OCI-M2 (cell line): Measurements from ENCODE around the gene DOK6.

ENCODE experiments used
- DNase-seq: peaks from one replicate; lab custom pipeline; 2025; ENCODE audit not compliant: unreplicated experiment; lab: John Stamatoyannopoulos, UW

Gene DOK6

GRCh38 chr18:69432847-69433246, 32.2 kb downstream of the DOK6 start:
- no peak for DNase-seq

GRCh38 chr18:69435000-69435399, 34.3 kb downstream of the DOK6 start:
- DNase-seq = no peak

GRCh38 chr18:69444221-69444620, 43.5 kb downstream of the DOK6 start:
- no peak for DNase-seq

- no peak for DNase-seq
Measured at GRCh38 chr18:69447886-69448285, 47.2 kb downstream of the DOK6 start.

- DNase-seq = no peak
Measured at GRCh38 chr18:69455125-69455524, 54.4 kb downstream of the DOK6 start.

DNA sequence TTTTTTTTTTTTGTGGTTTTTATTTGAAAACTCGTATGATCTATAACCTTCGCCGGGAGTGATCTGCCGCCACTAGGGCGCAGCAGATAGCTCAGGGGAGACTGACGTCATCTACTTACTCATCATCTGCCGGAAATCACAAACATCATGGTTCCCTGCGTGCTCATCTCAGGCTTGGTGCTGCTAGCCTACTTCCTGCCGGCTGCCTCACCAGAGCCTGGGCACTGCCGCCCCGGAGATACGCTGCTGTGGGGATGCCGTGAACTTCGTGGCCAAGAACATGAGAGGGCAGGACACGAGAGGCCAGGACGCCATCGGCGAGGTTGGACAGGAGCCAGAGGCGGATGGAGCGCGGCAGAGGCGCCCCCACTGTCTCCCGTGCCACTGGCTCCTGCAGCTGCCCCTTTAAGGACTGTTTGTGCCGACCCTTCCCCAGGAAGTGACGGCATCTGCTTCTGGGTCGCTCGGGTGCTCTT, 68.8 kb downstream of the DOK6 start:
- no peak for DNase-seq

- no peak for DNase-seq
Measured at GRCh38 chr18:69480460-69480859, 79.8 kb downstream of the DOK6 start.

DNA sequence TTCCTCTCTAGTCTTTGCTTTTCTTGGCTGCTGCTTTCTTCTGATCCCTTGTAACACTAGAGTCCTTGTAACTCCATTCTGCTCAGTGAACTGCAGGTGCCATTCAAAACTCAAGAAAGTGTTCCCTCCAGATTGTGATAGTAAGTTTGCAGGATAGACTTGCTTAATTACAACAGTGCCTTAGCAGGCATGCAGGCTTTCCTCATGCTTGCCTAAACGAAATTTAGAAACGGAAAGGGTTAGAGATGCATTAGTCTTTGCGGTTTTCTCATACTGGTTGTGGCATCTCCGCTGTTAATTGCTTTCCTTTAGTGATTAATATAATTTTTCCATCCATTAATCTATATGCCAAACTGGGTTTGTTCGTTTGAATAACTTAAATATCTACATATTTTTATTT, 82.9 kb downstream of the DOK6 start:
- no peak for DNase-seq

GRCh38 chr18:69484699-69485396, 84.2 kb downstream of the DOK6 start:
- DNase-seq = no peak

DNA sequence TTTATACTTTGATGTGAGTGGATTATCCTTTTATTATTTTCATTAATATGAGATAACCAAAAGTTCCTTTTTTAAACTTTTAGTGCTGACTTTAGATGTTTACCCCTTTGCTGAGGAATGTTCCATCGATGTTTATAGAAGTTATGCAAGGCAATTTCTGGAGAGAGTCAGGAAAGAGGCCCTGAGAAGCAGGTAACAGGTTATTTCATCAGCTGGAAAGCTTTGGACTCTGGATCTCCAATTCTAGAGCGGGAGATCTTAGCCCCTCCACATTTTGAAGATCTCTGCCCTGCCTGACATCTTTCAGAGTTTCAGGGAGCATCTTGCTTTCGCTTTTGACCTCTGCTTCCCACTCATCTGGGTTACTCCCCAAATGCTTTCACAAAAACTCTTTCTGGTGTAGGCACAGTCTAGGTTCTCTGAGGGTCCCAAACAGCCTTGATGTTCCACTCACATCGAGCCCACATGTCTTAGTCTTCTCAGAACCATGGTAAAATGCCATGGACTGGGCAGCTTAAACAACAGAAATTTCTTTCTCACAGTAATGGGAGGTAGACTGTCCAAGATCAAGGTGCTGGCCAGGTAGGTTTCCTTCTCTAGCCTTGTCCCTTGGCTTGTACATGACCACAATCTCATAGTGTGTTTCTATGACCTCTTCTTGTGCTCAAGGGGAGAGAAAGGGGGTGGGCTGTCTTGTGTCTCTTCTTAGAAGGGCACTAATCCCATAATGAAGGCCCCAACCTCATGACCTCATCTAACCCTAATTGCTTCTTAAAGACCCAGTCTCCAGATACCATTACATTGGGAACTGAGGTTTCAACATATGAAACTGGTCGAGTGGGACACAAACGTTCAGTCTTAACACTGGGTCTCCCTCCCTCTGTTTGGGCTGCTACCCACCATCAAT, 87.1 kb downstream of the DOK6 start:
- DNase-seq = no peak

DNA sequence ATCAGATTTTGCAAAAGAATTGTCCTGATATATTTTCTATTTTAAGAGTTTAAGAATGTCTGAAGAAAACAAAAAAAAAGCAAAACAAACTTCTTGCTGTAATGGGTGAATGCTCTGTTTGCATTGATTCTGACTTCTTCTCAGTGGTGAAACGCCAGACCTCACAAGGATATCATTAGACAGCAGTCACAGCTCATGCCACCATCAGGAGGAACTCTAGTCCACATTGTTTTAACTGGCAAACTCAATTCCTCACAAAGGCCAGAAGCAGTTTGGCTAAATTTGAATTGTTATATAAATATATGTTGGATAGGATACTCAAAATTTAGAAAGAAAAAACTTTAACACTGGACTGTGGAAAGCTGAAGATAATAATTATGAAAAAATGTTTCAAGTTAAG, 89.4 kb downstream of the DOK6 start:
- no peak for DNase-seq

DNA sequence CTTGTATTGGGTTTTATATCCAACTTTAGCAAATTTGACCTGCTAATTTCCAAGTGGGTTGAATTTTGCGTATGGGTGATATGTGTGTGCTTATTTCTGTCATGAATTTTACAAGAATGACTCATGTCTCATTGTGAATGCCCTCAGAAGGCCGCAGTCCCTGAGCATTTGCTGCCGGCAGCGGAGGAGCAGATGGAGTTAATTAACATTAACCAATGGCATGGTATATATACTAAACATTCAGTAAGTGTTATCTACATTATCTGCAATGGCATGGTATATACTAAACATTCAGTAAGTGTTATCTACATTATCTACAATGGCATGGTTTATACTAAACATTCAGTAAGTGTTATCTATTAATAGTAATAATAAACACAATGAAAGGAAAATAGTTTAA, 90.1 kb downstream of the DOK6 start:
- DNase-seq = no peak

GRCh38 chr18:69491576-69491975, 90.9 kb downstream of the DOK6 start:
- no peak for DNase-seq

GRCh38 chr18:69492861-69493260, 92.2 kb downstream of the DOK6 start:
- no peak for DNase-seq

GRCh38 chr18:69494841-69495240, 94.2 kb downstream of the DOK6 start:
- DNase-seq = no peak

DNA sequence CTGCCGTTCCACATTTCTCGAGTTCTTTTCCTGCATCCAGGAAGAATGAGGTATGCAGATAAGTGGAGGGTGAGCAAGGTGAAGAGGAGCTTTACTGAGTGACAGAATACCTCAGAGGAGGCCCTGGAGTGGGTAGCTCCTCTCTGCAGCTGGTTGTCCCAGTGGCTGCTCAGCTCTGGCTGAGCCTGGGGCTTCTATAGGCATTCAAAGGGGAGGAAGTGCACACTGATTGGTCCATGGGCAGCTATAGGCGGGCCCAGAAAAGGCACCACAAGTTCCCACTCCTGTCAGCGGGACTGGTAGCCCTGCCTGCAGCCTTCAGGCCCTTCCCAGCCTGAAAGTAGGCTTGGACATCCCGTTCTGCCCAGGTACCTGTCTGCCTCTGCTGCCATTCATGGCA, 94.7 kb downstream of the DOK6 start:
- DNase-seq = no peak

GRCh38 chr18:69495841-69496533, 95.3 kb downstream of the DOK6 start:
- DNase-seq = no peak

DNA sequence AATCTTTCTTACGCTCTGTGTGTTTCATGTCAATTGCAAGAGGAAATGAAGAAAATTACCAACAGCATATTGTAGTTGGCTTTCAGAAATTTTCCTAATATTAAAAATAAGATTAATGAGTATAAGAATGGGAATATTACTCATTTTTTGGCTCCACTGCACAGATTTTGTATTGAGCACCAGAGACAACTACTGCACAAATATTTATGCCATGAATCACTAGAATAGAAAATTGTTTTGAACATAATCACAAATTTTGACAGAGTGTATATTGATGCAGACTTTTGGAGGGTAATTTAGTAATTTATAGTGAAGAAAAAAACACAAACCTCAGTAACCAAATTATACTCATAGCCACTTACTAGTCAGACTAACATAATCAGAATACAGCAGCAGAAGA, 118.3 kb downstream of the DOK6 start:
- no peak for DNase-seq

DNA sequence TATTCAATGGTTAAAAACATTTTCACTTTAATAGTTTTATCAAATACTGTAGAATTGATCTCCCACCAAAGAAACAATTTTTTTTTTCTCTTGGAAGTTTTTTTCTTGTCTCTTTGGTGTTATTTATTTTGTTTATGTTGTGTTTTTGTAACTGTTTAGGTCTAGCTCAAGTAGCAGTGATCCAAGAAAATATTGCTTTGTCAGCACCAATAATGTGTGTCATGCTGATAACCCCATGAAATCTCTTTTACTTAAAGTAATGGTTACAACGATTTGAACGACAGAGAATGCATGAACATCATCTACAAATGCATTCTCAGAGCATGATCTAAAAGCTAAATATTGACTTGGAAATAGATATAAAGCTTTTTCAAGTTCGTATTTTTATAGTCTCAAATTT, 122.9 kb downstream of the DOK6 start:
- DNase-seq = no peak

GRCh38 chr18:69528435-69528834, 127.7 kb downstream of the DOK6 start:
- no peak for DNase-seq

GRCh38 chr18:69529151-69529550, 128.5 kb downstream of the DOK6 start:
- no peak for DNase-seq

GRCh38 chr18:69531973-69532372, 131.3 kb downstream of the DOK6 start:
- DNase-seq = no peak
